ENCODE measurements around the gene SFXN1. TPM values are rescaled to one million over a fixed set of nuclear protein-coding genes. Genes with fewer than 3 reads are reported as not detected.

The SFXN1 gene
- total RNA-seq, 3 donors from 2014 or later (not counting 1 experiment from before 2014, with no cell fraction given), result 30.3 to 55.2 (median 44.0) TPM

- H3K36me3 ChIP-seq (ENCODE audit: control insufficient read depth, insufficient read depth, low read length), result peaks cover 71% of the 10 kb centered on the region
- 97% methylated on average over 13 of the region's 13 CpGs for WGBS (ENCODE audit: insufficient coverage)
- Mint-ChIP-seq H3K4me3 (no peak overlapping the region), H3K36me3 (peaks cover 59% of the 10 kb centered on the region), H3K27ac (no peak overlapping the region), H3K27me3 (ENCODE audit: low read depth in 2 of 2) (no peaks in the 10 kb centered on the region), H3K4me1 (peaks cover 0 to 9% of the 10 kb centered on the region in 2 donors), H3K9me3 (peaks cover 0 to 1% of the 10 kb centered on the region in 2 donors)
- intact Hi-C loops (cut with micrococcal nuclease), result no loop called here
- no peaks in the 10 kb centered on the region for H3K4me1 ChIP-seq (ENCODE audit: control insufficient read depth, insufficient read depth, low read length)
- no peak for TF ChIP-seq CTCF (IDR thresholded peaks at IDR 0.05)
- no peaks in the 10 kb centered on the region for H3K27me3 ChIP-seq (ENCODE audit: control insufficient read depth, insufficient read depth, low read length)
- no peak for DNase-seq
- H3K9me3 ChIP-seq (ENCODE audit: control insufficient read depth, insufficient read depth, low read length), result no peaks in the 10 kb centered on the region
- no peak overlapping the region for H3K4me3 ChIP-seq (ENCODE audit: low read length)
- no peak overlapping the region for H3K27ac ChIP-seq (ENCODE audit: low read length)
- no peak for ATAC-seq
Measured at GRCh38 chr5:175513297-175513696, 34.9 kb downstream of the SFXN1 start.

- Histone ChIP-seq H3K9me3 (ENCODE audit: control insufficient read depth, insufficient read depth, low read length) (no peaks in the 10 kb centered on the region), H3K27ac (ENCODE audit: low read length) (no peak overlapping the region), H3K27me3 (ENCODE audit: control insufficient read depth, insufficient read depth, low read length) (no peaks in the 10 kb centered on the region), H3K4me3 (ENCODE audit: low read length) (no peak overlapping the region), H3K4me1 (ENCODE audit: control insufficient read depth, insufficient read depth, low read length) (no peaks in the 10 kb centered on the region), H3K36me3 (ENCODE audit: control insufficient read depth, insufficient read depth, low read length) (peaks cover 72% of the 10 kb centered on the region)
- no peak for TF ChIP-seq CTCF (IDR thresholded peaks at IDR 0.05)
- 95% methylated on average over 7 of the region's 7 CpGs for WGBS (ENCODE audit: insufficient coverage)
- no peak overlapping the region for H3K27ac Mint-ChIP-seq
- H3K36me3 Mint-ChIP-seq, result peaks cover 63% of the 10 kb centered on the region
- intact Hi-C loops (cut with micrococcal nuclease), result no loop called here
- H3K27me3 Mint-ChIP-seq (ENCODE audit: low read depth in 2 of 2), result no peaks in the 10 kb centered on the region
- H3K4me1 Mint-ChIP-seq, result peaks cover 0 to 9% of the 10 kb centered on the region in 2 donors
- DNase-seq (no peak), ATAC-seq (no peak)
- H3K4me3 Mint-ChIP-seq, result no peak overlapping the region
- H3K9me3 Mint-ChIP-seq, result peaks cover 0 to 6% of the 10 kb centered on the region in 2 donors
Measured at GRCh38 chr5:175513726-175514125, 35.4 kb downstream of the SFXN1 start.

DNA sequence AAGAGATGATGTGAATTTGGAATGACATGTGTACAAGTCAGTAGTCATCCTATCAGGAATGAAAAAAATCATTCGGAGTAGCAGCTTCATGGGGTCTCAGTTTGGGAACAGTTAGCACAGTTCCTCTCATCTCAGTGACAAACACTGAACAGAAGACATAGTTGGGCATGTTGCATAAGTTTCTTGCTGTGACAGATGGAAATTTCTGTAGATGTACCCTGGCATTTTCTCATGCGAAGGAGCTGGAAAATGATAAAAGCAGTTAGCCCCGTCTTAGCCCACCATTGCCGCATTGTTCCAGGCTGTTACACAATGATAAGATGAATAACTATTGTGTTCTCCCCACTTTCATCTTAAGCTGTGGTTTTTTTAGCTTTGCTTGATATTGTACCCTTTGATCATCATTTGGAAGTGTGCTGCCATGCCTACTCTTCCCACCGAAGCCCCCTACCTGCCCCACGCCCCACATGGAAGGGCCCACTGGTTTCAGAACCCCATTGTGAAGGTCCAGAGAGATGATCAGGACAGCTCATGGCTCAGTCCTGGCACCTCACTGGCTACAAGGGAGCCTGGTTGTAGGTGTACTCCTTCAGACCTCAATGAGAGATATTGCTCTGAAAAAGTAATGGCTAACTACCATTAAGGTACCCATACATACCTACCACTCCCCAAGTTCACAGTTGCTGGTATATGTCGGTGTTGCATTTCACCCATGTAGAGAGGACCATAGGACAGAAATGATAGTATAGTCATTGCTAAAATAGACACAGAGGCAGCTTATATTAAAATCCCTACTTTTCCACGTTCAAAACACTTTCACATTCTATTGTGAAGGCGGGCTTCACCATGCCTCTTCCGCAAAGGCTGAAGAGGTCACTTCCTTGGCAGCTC is 38.8 kb downstream of the SFXN1 start:
- H3K27ac Mint-ChIP-seq, result no peak overlapping the region
- WGBS (ENCODE audit: insufficient coverage), result 95% methylated on average over 10 of the region's 10 CpGs
- H3K4me1 Mint-ChIP-seq, result peaks cover 27 to 34% of the 10 kb centered on the region in 2 donors
- TF ChIP-seq CTCF (IDR thresholded peaks at IDR 0.05), result no peak
- no peaks in the 10 kb centered on the region for H3K27me3 ChIP-seq (ENCODE audit: control insufficient read depth, insufficient read depth, low read length)
- H3K36me3 ChIP-seq (ENCODE audit: control insufficient read depth, insufficient read depth, low read length), result peaks cover 48% of the 10 kb centered on the region
- H3K4me3 ChIP-seq (ENCODE audit: low read length), result no peak overlapping the region
- H3K36me3 Mint-ChIP-seq, result peaks cover 53% of the 10 kb centered on the region
- peaks cover 0 to 6% of the 10 kb centered on the region in 2 donors for H3K9me3 Mint-ChIP-seq
- intact Hi-C loops (cut with micrococcal nuclease), result no loop called here
- H3K9me3 ChIP-seq (ENCODE audit: control insufficient read depth, insufficient read depth, low read length), result no peaks in the 10 kb centered on the region
- no peak for ATAC-seq
- DNase-seq, result no peak
- H3K27me3 Mint-ChIP-seq (ENCODE audit: low read depth in 2 of 2), result no peaks in the 10 kb centered on the region
- H3K4me1 ChIP-seq (ENCODE audit: control insufficient read depth, insufficient read depth, low read length), result peaks cover 11% of the 10 kb centered on the region
- no peak overlapping the region for H3K4me3 Mint-ChIP-seq
- no peak overlapping the region for H3K27ac ChIP-seq (ENCODE audit: low read length)
